SIG-M5 treated with dmso at 0.1 percent for 504 hours (cell line): Measurements from ENCODE around the gene SYS1.
A peak's percentile ranks its signal among the peaks of the same experiment; 100 is the strongest.

Source experiments
- DNase-seq: peaks from one replicate; lab custom pipeline; 2025; ENCODE audit not compliant: unreplicated experiment; lab: John Stamatoyannopoulos, UW

The SYS1 gene

DNA sequence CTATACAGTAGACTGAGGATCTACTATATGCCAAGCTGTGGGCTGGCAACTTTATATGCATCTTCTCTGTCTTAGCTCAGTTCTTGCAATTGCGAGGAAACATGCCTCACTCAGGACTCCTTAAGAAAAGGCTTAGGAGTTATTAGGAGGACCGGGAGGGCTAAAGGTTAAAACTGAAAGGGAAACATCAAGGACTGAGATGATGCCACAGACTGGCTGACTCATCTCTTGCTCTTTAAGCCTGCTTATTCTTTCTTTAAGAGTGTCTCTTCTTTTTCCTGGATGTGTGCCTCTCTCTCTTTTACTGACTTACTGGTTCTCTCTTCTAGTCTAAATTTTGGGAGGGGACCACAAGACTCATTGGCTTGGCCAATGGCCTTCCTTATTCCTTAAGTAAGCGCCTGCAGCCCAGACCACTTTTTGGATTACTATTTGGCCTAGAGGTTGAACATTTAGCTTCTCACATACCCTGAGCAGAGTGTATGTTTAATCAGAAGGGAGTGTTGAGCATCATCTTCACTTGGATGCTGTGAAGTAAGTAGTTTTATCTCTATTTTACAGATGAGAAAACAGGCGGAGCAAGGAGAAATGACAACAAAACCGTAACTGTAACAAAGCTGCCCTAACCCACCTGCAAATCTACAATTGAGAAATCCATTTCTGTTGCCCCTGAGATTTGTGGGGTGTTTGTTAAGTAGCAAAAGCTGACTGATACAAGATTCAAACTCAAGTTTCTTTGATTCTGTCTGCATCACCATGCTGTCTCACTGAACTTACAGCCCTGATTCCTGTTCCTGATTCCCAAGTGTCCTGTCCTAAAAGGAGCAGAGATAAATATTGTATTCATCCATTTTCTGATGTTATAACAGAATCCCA, 7.5 kb upstream of the SYS1 start:
- DNase-seq = peak; percentile 16

- DNase-seq = peak; percentile 32
Observed at GRCh38 chr20:45358282-45359068, 4.5 kb upstream of the SYS1 start.

- no peak for DNase-seq
Observed at GRCh38 chr20:45359069-45359405, 3.9 kb upstream of the SYS1 start.

DNA sequence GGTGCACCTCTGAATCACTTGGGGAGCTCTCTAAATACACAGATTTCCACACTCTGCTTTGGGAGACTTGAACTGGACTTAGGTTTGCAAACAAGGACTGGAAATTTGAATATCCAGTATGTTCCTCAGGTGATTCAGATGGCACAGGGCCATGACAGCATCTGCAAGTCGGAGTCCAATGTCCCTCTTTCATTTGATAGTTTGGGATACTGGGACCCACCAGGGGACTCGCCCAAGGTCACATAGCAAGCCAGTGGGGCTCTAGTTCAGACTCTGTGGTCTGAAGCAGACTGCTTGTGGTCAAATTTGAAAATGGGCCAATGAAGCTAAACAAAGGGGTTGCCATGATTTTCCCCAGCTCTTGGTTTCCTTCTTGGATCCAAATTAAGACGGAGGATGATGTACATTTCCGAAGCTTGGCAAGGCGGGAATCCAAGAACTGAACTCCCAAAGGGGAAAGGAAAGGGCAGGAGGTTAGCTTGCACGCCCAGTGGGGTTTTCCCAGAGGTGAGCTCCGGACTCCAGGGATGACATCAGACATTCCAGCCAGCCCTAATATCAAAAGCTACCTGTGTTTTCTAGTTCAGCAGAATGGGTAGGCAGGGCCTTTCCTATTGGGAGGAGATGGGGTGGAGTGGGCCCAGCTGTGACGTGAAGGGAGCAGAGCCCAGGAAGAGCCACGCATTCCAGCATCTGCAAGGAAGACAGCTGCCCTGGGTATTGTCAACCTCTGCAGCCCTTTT, 3.4 kb upstream of the SYS1 start:
- no peak for DNase-seq

DNA sequence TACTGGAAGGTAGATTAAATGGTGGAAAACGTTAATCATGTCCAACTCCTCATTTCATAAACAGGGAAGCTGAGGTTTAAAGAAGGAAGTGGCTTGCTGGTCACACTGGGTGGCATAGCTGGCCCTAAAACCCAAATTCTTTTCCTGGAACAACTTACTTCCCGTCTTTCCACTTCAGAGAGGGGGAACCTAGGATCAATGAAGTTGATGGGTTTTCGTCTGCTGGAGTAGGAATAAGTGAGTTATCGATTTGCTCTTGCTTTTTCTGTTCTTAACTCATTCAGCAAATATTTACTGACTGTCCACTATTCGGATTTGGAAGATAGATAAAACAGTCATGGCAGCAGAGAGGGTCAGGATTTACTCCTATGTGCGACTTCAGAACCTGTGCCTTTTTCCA, 1.2 kb upstream of the SYS1 start:
- DNase-seq = peak; percentile 22

GRCh38 chr20:45363611-45364492, 896 bp downstream of the SYS1 start:
- DNase-seq = peak; percentile 62

DNA sequence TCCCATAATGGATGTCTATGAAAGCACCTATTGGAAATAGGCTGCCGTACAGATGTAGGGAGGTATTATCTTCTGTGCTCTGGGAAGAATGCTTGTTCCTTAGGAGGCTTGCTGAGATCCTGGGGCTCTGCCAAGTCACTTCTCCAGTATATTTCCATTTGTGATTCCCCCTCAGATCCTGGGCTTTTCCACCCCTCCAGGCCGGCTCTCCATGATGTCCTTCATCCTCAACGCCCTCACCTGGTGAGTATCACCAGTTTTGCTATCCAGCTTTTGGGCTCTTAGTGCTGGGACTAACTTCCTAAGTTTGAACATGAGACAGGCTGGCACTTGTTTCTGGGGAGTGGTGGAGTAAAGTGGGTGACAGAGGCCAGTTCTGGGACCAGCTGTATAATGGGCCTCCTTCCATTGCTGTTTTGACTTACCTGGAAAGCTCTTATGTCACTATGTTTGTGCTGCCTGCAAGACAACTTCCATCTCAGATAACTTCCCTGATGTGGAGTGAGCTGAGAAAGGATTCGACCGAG, 2.6 kb downstream of the SYS1 start:
- DNase-seq = no peak

DNA sequence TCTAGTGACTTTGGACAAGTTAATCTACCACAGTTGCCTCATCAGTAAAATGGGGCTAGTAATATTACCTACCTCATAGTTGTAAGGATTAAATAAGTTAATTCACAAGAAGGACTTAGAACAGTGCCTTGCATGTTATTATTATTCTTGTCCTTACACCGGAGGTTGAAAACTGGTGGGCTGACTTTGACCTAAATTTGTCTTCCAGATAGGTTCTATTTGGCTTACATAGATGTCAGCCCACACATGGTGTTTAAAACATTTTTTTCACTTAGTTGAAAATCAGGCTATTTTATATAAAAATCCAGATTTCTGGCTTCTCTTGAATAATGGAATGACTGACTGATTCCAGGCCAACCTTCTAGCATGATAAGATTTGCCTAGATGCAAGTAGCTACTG, 3.2 kb downstream of the SYS1 start:
- no peak for DNase-seq

DNA sequence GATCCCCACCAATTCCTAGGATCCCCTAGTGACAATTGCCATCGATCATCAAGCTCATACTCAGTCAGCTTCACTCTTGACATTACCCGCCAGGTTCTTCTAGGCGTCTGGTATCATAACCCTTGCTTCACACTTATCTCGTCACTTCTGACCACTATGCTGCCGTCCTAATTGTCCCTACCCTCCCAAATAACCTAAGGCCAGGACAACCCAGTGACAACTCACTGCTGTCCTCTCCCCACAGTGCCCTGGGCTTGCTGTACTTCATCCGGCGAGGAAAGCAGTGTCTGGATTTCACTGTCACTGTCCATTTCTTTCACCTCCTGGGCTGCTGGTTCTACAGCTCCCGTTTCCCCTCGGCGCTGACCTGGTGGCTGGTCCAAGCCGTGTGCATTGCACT, 3.7 kb downstream of the SYS1 start:
- DNase-seq = no peak

- no peak for DNase-seq
Observed at GRCh38 chr20:45367126-45367525, 4.2 kb downstream of the SYS1 start.

DNA sequence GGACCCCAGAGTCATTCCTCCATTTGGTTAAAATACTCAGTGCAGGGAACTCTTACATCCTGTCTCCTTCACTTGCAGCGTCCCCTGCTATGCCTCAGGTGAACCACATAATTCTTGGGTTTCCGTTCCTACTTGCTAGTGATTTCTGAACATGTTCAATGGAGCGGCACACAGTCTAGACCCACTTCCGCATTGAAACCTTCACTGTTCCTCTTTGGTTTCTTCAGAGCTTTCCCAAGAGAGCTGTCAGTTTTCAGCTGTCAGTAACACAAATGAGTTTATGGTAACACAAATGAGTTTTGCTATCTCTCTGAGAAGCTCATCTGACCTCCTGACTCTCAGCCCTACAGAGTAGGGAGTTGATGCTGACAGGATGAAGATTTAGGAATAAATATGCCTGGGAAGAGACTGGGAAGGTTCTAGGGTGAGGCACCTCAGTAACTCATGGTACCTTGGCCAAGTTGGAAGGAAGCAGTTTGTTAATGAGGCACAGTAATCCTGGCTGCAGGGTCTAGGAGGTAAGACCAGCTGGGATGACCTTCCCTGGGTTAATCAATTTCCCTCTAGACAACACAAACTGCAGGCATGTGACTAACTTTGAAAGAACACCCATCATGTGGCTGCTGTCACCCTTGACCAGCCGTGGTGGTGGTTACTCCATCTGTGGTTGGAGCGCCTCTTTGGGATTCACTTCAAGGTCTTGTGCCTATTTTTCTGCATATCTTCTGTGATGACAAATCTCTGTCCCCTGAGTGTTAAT, 5.4 kb downstream of the SYS1 start:
- DNase-seq = peak; percentile 92

- no peak for DNase-seq
Observed at GRCh38 chr20:45370571-45371160, 7.7 kb downstream of the SYS1 start.

DNA sequence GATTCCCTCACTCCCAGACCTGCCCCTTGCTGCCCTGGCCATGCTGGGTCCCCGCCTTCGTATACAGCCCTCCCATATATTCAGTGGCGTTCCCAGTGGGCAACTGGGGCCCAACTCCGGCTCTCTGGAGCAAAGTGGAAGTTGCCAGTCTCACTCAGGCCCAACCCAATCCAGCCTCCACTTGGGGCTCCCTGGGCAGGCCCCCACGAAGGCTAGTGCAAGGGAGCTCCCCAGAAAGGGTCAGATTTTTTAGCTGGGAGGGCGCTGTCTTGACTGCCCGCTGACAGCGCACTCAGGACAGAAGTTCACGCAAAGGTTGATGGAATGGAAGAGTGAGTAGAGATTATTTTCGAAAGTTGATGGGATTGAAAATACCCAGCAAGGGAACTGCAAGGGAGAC, 9.3 kb downstream of the SYS1 start:
- no peak for DNase-seq

DNA sequence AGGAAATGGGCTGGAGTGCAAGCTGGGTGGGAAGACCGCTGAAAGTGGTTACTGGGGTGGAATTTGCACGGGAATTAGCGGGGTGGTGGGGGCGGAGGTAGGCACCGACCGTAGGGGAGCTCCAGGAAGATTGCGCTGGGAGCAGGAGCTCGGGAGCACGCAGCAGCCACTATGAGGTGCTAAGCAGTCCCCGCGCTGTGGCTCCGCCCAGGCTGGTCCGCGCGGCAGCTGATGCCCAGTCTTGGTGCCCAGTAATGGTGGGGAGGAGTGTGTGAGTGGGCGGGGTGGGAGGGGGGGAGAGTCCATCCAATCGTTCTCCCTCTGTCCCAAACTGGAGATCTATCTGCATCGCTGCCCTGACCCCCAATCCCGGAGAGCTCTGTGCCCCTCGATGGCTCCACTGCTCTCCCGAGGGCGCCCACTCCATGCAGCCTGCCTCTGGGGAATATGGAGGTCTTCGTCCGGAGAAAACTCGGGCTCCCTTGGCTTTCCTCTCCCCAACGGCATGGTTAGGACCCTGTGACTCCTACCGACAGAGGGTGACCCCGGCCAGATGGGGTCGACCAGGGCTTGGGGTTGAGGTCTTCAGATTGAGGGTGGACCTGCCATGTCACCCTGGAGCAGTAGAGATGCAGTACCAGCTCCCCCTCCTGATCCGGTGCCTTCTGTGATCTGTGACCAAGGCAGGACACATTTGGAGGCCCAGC, 9.8 kb downstream of the SYS1 start:
- DNase-seq = no peak

- peak; percentile 71 for DNase-seq
Observed at GRCh38 chr20:45373353-45374100, 10.6 kb downstream of the SYS1 start.

DNA sequence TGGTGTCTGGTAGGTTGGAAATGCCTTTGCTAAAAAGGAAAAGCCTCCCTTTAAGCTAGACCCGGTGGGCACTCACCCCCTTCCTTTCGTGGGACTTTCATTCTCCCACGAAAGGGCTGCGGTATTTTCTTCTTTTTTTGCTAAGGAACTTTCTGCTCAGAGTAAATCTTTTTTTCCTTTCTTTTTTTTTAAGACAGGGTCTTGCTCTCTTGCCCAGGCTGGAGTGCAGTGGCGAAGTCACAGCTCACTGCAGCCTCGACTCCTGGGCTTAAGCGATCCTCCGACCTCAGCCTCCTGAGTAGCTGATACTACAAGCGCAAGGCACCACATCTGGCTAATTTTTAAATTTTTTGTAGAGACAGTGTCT, 11.1 kb downstream of the SYS1 start:
- DNase-seq = no peak

GRCh38 chr20:45374966-45375365, 12.0 kb downstream of the SYS1 start:
- DNase-seq = no peak

DNA sequence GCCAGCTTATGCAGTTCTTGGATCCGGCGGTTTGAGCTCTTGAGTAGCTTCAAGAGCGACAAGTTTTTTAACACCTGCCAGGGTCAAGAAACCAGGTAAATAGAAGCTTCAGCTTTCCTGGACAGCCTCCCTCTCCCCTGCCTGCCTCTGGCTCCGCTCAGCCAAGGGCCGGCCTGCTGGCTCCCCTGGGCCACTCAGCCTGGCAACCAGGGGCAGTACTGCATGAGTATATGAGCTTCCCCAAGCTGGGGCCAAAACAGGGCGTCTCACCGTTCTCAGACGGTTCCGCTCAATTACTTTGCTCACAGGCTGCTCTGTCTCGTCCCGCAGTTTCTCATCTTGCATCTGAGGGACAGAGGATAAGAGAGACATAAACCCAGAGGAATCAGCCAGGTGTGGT, 14.3 kb downstream of the SYS1 start:
- DNase-seq = no peak
